ENCODE measurements around the gene TAF5L. TPM values are rescaled to one million over a fixed set of nuclear protein-coding genes. Genes with fewer than 3 reads are reported as not detected.

TAF5L gene
- total and polyA plus RNA-seq, 10 of the 15 experiments (the other 5 are each of a cell fraction or from before 2014, with no cell fraction given) = 1.1 to 26.2 (median 19.1) TPM

DNA sequence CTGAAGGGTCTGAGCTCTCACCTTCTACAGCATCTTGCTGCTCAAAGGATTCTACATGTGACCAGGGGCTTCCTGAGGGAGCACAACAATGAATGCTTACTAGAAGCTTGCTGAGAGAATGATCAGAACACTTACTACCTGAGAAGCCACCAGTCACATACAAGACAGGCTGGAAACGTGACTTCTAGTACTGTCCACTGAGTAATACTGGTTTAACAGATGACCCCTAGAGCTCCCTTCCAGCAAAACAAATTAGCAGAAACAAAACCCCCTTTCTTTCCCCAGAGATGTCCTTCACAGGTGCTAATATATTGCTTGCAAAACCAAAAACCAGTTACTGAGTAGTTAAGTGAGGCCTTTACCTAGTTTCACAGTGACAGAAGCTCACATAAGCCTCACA, 2.1 kb downstream of the TAF5L start:
- ATAC-seq = peak; percentile 2; the same call in 2 of the 3 replicates
- Histone ChIP-seq H3K9me3 (replicated peaks; ENCODE audit: control insufficient read depth, insufficient read depth, low read length) (no peaks in the 10 kb centered on the region), H2AFZ (ENCODE audit: control insufficient read depth, low read depth, low read length) (no peak overlapping the region), H3K4me1 (ENCODE audit: control insufficient read depth, insufficient read depth, low read length) (peaks cover 24% of the 10 kb centered on the region), H3K9ac (ENCODE audit: control insufficient read depth, insufficient read depth, low read length) (peak overlapping the region; percentile 27; the same call in 1 of the 2 replicates), H3K79me2 (ENCODE audit: control insufficient read depth, insufficient read depth, low read length) (peaks cover 89% of the 10 kb centered on the region), H3K4me2 (ENCODE audit: control insufficient read depth, insufficient read depth) (peak overlapping the region; percentile 74), H3K27ac (ENCODE audit: control insufficient read depth, insufficient read depth) (no peak overlapping the region), H3K27me3 (replicated peaks in 1 of 2; ENCODE audit: control insufficient read depth in 2 of 2, insufficient read depth in 2 of 2, low read length in 1 of 2) (no peaks in the 10 kb centered on the region), H3K36me3 (ENCODE audit: control insufficient read depth in 2 of 2, insufficient read depth in 2 of 2, low read length in 1 of 2) (peaks cover 0 to 3% of the 10 kb centered on the region in 2 experiments; a peak in 2 of 4 replicates), H4K20me1 (ENCODE audit: control insufficient read depth, insufficient read depth) (no peaks in the 10 kb centered on the region), H3K4me3 (peak overlapping the region; percentile 96)
- no TSS peak for BruUV-seq (replicated peaks)
- in situ Hi-C loops (cut with MboI) (no loop called here), intact Hi-C loops (cut with micrococcal nuclease; ENCODE audit: unreplicated experiment) (no loop called here)
- SMC1A ChIA-PET (ENCODE audit: uncharacterized antibody, unreplicated experiment) = interaction anchor here (0.6 to 2.9 kb wide), 12 partner anchors 11 to 357 kb away, joined by 3 to 25 read pairs (median 4); partner anchors contain the start of gene ABCB10
- TF ChIP-seq IKZF2 (IDR thresholded peaks at IDR 0.05) (no peak), LARP7 (IDR thresholded peaks at IDR 0.05) (no peak), BHLHE40 (IDR thresholded peaks at IDR 0.05; ENCODE audit: borderline replicate concordance in 1 of 2, low read depth in 2 of 2, low read length in 1 of 2) (peak; percentile 74 to 82)
- RAD21 ChIA-PET (ENCODE audit: unreplicated experiment) = interaction anchor here (0.7 to 3.5 kb wide), 5 partner anchors 9 to 144 kb away, joined by 3 to 25 read pairs (median 3); partner anchors contain the start of gene ABCB10
- DNase-seq (ENCODE audit: low read depth, low spot score) = no peak
- WGBS (ENCODE audit: insufficient coverage, insufficient replicate concordance, low lambda C conversion rate, missing lambda C conversion rate) = 0% methylated on average over 1 of the region's 1 CpG
- FAIRE-seq = no peak
- CTCF ChIA-PET = interaction anchor here (1.1 to 3.8 kb wide), 7 partner anchors 8 to 69 kb away, joined by 4 to 22 read pairs (median 6); partner anchors contain the start of gene ABCB10
- POLR2A ChIA-PET = interaction anchor here (0.8 to 4.4 kb wide), 4 partner anchors 11 to 66 kb away, joined by 4 to 33 read pairs (median 5); partner anchors contain the start of gene ABCB10

DNA sequence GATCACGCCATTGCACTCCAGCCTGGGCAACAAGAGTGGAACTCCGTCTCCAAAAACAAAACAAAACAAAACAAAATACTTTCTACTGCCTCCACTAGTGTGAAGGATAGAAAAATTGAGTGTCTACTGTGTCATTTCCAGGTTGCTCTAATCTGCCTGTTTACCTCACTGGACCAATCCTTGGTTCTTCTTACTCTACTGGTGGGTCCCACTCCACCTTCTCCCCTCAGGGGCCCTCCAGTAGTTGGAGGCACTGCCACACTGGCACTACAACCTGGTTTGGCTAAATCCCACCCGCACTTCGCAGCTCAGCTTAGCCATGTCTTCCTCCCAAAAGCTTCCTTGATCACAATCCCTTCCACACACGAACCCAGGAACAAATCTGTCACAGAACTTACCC, 2.7 kb downstream of the TAF5L start:
- in situ Hi-C loops (cut with MboI) = no loop called here
- Histone ChIP-seq H3K9ac (ENCODE audit: control insufficient read depth, insufficient read depth, low read length) (no peak overlapping the region), H3K36me3 (ENCODE audit: control insufficient read depth in 2 of 2, insufficient read depth in 2 of 2, low read length in 1 of 2) (no peaks in the 10 kb centered on the region; a peak in 1 of 4 replicates), H3K79me2 (ENCODE audit: control insufficient read depth, insufficient read depth, low read length) (peaks cover 87% of the 10 kb centered on the region), H3K9me3 (replicated peaks; ENCODE audit: control insufficient read depth, insufficient read depth, low read length) (no peaks in the 10 kb centered on the region), H4K20me1 (ENCODE audit: control insufficient read depth, insufficient read depth) (no peaks in the 10 kb centered on the region), H3K27me3 (replicated peaks in 1 of 2; ENCODE audit: control insufficient read depth in 2 of 2, insufficient read depth in 2 of 2, low read length in 1 of 2) (no peaks in the 10 kb centered on the region), H3K4me3 (peak overlapping the region; percentile 96; the same call in 1 of the 2 replicates), H2AFZ (ENCODE audit: control insufficient read depth, low read depth, low read length) (no peak overlapping the region), H3K4me1 (ENCODE audit: control insufficient read depth, insufficient read depth, low read length) (peaks cover 24% of the 10 kb centered on the region), H3K27ac (ENCODE audit: control insufficient read depth, insufficient read depth) (no peak overlapping the region), H3K4me2 (ENCODE audit: control insufficient read depth, insufficient read depth) (peak overlapping the region; percentile 74)
- TF ChIP-seq SUPT20H (IDR thresholded peaks at IDR 0.05; ENCODE audit: borderline replicate concordance, control insufficient read depth, low read depth, low read length) = no peak
- no peak for TF ChIP-seq NFYA (IDR thresholded peaks at IDR 0.05; ENCODE audit: borderline replicate concordance, low read depth, low read length)
- TF ChIP-seq HDAC2 (IDR thresholded peaks at IDR 0.05) = no peak
- no peak for TF ChIP-seq EP300 (IDR thresholded peaks at IDR 0.05; ENCODE audit: borderline replicate concordance in 1 of 2, control insufficient read depth in 1 of 2, low read depth in 2 of 2, low read length in 2 of 2)
- no peak for TF ChIP-seq JUNB (IDR thresholded peaks at IDR 0.05)
- no peak for TF ChIP-seq POLR2AphosphoS2 (IDR thresholded peaks at IDR 0.05; ENCODE audit: low read depth, low read length)
- no peak for TF ChIP-seq FOS (IDR thresholded peaks at IDR 0.05; ENCODE audit: borderline replicate concordance, extremely low read depth, insufficient read length)
- no peak for TF ChIP-seq CHD4 (IDR thresholded peaks at IDR 0.05)
- no peak for TF ChIP-seq NRF1 (conservative IDR thresholded peaks at IDR 0.05; ENCODE audit: low read depth, low read length)
- no peak for TF ChIP-seq ZNF622 (IDR thresholded peaks at IDR 0.05)
- DNase-seq (ENCODE audit: low read depth, low spot score) = no peak
- POLR2A ChIA-PET = interaction anchor here (4.4 kb wide), 1 partner anchor 65 kb away, joined by 33 read pairs; the partner anchor contains the start of gene ABCB10
- no peak for ATAC-seq
- FAIRE-seq = no peak
- intact Hi-C loops (cut with micrococcal nuclease; ENCODE audit: unreplicated experiment) = no loop called here
- CTCF ChIA-PET = interaction anchor here (1.2 to 3.8 kb wide), 5 partner anchors 26 to 66 kb away, joined by 4 to 22 read pairs (median 6); partner anchors contain the start of gene ABCB10
- 74% methylated on average over 5 of the region's 5 CpGs for WGBS (ENCODE audit: insufficient coverage, insufficient replicate concordance, low lambda C conversion rate, missing lambda C conversion rate)
- SMC1A ChIA-PET (ENCODE audit: uncharacterized antibody, unreplicated experiment) = interaction anchor here (0.8 to 2.9 kb wide), 10 partner anchors 8 to 65 kb away, joined by 3 to 25 read pairs (median 4); partner anchors contain the start of gene ABCB10
- BruUV-seq (replicated peaks) = no TSS peak
- RAD21 ChIA-PET (ENCODE audit: unreplicated experiment) = interaction anchor here (0.7 to 3.5 kb wide), 4 partner anchors 9 to 143 kb away, joined by 3 to 25 read pairs (median 4); partner anchors contain the start of gene ABCB10

Data from GM12878 (cell line).